OCI-LY3 (cell line): Measurements from ENCODE around the gene OR5K2.

Source experiments
- H2AFZ ChIP-seq: fragments of 200-600, 300-600 bp; shearing (Covaris generic); 2 replicates; pipeline ENCODE4 v1.6.0; 2014; ENCODE audit warnings: antibody characterized with exemption, low read depth, low read length
- H3K27ac ChIP-seq: fragments of 200-600, 300-600 bp; sonication (generic); 2 replicates; pipeline ENCODE4 v1.5.1; 2014; ENCODE audit warnings: mild to moderate bottlenecking, low read length, moderate library complexity, mixed read lengths
- H3K27me3 ChIP-seq: fragments of 200-600, 300-600 bp; sonication (generic); 2 replicates; pipeline ENCODE4 v1.6.1; 2014; ENCODE audit warnings: low read depth, low read length, mixed read lengths
- H3K36me3 ChIP-seq: fragments of 200-600, 300-600 bp; sonication (generic); replicated peaks from 2 replicates; pipeline ENCODE3; 2014; ENCODE audit warnings: low read depth, low read length, mixed read lengths
- H3K4me1 ChIP-seq: fragments of 300-600, 200-600 bp; sonication (generic); 2 replicates; pipeline ENCODE4 v1.6.1; 2014; ENCODE audit warnings: low read length, mixed read lengths
- H3K4me2 ChIP-seq: fragments of 200-600, 300-600 bp; sonication (generic); 2 replicates; pipeline ENCODE4 v1.6.1; 2014; ENCODE audit warnings: low read length, mixed read lengths
- H3K4me3 ChIP-seq: fragments of 300-600, 200-600 bp; sonication (generic); 2 replicates; pipeline ENCODE4 v1.5.1; 2014; ENCODE audit warnings: antibody characterized with exemption, mild to moderate bottlenecking, low read length, moderate library complexity
- H3K79me2 ChIP-seq: fragments of 300-600, 200-600 bp; shearing (Covaris generic); 2 replicates; pipeline ENCODE4 v1.6.1; 2014; ENCODE audit warnings: mild to moderate bottlenecking, low read length, mixed read lengths
- H3K9ac ChIP-seq: fragments of 300-600, 200-600 bp; shearing (Covaris generic); 2 replicates; pipeline ENCODE4 v1.6.0; 2014; ENCODE audit warnings: mild to moderate bottlenecking, low read length, moderate library complexity
- H3K9me3 ChIP-seq: fragments of 200-600, 300-600 bp; shearing (Covaris generic); 2 replicates; pipeline ENCODE4 v1.6.1; 2014; ENCODE audit warnings: low read length, mixed read lengths; ENCODE audit not compliant: insufficient read depth
- H4K20me1 ChIP-seq: fragments of 200-600, 300-600 bp; sonication (generic); 2 replicates; pipeline ENCODE4 v1.6.1; 2016; ENCODE audit warnings: low read length, mixed read lengths; ENCODE audit not compliant: insufficient read depth
- CTCF ChIP-seq: fragments of 200-600, 300-600 bp; sonication (generic); IDR thresholded peaks from 2 replicates; pipeline ENCODE4 v1.5.1; 2014; ENCODE audit warnings: antibody characterized with exemption, low read length, low read depth
- EZH2phosphoT487 ChIP-seq: fragments of 200-600 bp; shearing (Covaris generic); IDR thresholded peaks from 2 replicates; pipeline ENCODE4 v1.6.1; 2018; ENCODE audit warnings: antibody characterized with exemption, mixed run types, low read depth

Gene OR5K2

GRCh38 chr3:98497381-98497780 is at the start of gene OR5K2:
TSS of gene OR5K2 (plus strand) at chr3:98497681. CDS start at chr3:98497681, 0 bp downstream.
- Histone ChIP-seq H4K20me1 (no peaks in the 10 kb centered on the region), H3K9me3 (no peaks in the 10 kb centered on the region), H3K9ac (no peak within 1 kb of the TSS), H3K4me2 (no peak within 1 kb of the TSS), H3K4me1 (no peaks in the 10 kb centered on the region), H3K36me3 (no peaks in the 10 kb centered on the region), H3K27me3 (no peaks in the 10 kb centered on the region), H3K79me2 (no peaks in the 10 kb centered on the region), H2AFZ (no peak within 1 kb of the TSS), H3K4me3 (no peak within 1 kb of the TSS), H3K27ac (no peak within 1 kb of the TSS)
- TF ChIP-seq CTCF (no peak), EZH2phosphoT487 (no peak)

- H2AFZ ChIP-seq: no peak overlapping the region
- no peaks in the 10 kb centered on the region for H3K27me3 ChIP-seq
- H4K20me1 ChIP-seq: no peaks in the 10 kb centered on the region
- no peak overlapping the region for H3K27ac ChIP-seq
- H3K4me3 ChIP-seq: no peak overlapping the region
- peaks cover 10% of the 10 kb centered on the region; the same call in 1 of the 2 replicates for H3K4me1 ChIP-seq
- H3K4me2 ChIP-seq: no peak overlapping the region
- no peaks in the 10 kb centered on the region for H3K36me3 ChIP-seq
- H3K79me2 ChIP-seq: no peaks in the 10 kb centered on the region
- no peak overlapping the region for H3K9ac ChIP-seq
- TF ChIP-seq CTCF (no peak), EZH2phosphoT487 (no peak)
- H3K9me3 ChIP-seq: no peaks in the 10 kb centered on the region
These were observed 47.8 kb upstream of the OR5K2 start for GRCh38 chr3:98449606-98450193.

- Histone ChIP-seq H4K20me1 (no peaks in the 10 kb centered on the region), H3K4me1 (peaks cover 10% of the 10 kb centered on the region; the same call in 1 of the 2 replicates), H3K9me3 (no peaks in the 10 kb centered on the region), H3K79me2 (no peaks in the 10 kb centered on the region), H3K27me3 (no peaks in the 10 kb centered on the region), H2AFZ (no peak overlapping the region), H3K9ac (no peak overlapping the region), H3K4me3 (no peak overlapping the region), H3K36me3 (no peaks in the 10 kb centered on the region), H3K4me2 (no peak overlapping the region), H3K27ac (no peak overlapping the region)
- TF ChIP-seq CTCF: no peak
- TF ChIP-seq EZH2phosphoT487: no peak
These were observed 47.1 kb upstream of the OR5K2 start for GRCh38 chr3:98450372-98450771.

- no peak overlapping the region for H3K4me2 ChIP-seq
- no peaks in the 10 kb centered on the region for H3K4me1 ChIP-seq
- TF ChIP-seq EZH2phosphoT487: no peak
- TF ChIP-seq CTCF: no peak
- no peaks in the 10 kb centered on the region for H3K9me3 ChIP-seq
- H3K79me2 ChIP-seq: no peaks in the 10 kb centered on the region
- no peak overlapping the region for H3K9ac ChIP-seq
- no peaks in the 10 kb centered on the region for H3K27me3 ChIP-seq
- H3K27ac ChIP-seq: no peak overlapping the region
- H3K36me3 ChIP-seq: no peaks in the 10 kb centered on the region
- no peak overlapping the region for H2AFZ ChIP-seq
- H4K20me1 ChIP-seq: no peaks in the 10 kb centered on the region
- no peak overlapping the region for H3K4me3 ChIP-seq
These were observed 43.7 kb upstream of the OR5K2 start for GRCh38 chr3:98453827-98454226.
